AG09319 (cell line): ENCODE measurements around the gene TESMIN.

Experiments used
- DNase-seq: peaks from one replicate; pipeline ENCODE4 v3.0.0-alpha.2; 2010; ENCODE audit warnings: low read depth; ENCODE audit errors: extremely low read depth
- CTCF ChIP-seq: IDR thresholded peaks from 2 replicates; pipeline ENCODE4 v1.5.1; 2011; ENCODE audit warnings: low read depth, mild to moderate bottlenecking, inconsistent platforms, low read length, moderate library complexity

TESMIN gene

GRCh38 chr11:68667511-68668500 lies 83.5 kb downstream of the TESMIN start:
- TF ChIP-seq CTCF: no peak
- DNase-seq: no peak

DNA sequence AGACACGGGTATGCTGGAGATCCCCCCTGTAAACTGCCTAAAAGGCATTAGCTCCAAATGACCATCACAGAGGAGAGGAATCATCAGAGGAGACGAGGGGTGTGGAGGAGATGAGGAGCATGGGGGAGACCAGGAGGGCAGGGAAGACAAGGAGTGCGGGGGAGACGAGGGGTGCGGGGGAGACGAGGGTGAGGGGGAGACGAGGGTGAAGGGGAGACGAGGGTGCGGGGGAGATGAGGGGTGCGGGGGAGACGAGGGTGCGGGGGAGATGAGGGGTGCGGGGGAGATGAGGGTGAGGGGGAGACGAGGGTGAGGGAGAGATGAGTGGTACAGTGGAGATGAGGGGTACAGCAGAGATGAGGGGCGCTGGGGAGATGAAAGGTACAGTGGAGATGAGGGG lies 84.5 kb downstream of the TESMIN start:
- TF ChIP-seq CTCF: no peak
- DNase-seq: no peak

GRCh38 chr11:68665436-68665835 lies 85.9 kb downstream of the TESMIN start:
- DNase-seq: no peak
- TF ChIP-seq CTCF: no peak

DNA sequence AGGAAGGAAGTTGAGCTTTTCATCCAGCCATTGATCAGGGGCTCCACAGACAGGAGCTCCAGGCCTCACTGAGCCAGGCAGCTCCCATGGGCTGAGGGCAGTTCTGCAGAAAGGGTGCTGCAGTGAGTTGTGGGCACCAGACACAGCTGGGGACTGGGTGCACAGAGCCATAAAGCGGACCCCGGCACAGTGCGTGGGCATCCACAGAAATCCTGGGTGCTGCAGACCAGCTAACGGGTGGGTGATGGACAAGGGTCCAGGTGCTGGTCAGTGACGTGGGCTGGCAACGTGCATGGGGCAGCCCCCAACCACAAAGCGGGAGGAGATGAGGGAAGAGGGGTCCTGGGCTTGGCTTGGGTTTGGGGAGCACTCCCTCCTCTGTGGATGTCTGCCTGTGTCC lies 86.4 kb downstream of the TESMIN start:
- DNase-seq: no peak
- TF ChIP-seq CTCF: no peak

- DNase-seq: no peak
- TF ChIP-seq CTCF: no peak
These were observed 87.2 kb downstream of the TESMIN start for GRCh38 chr11:68664141-68664540.

GRCh38 chr11:68663482-68664010 lies 87.8 kb downstream of the TESMIN start:
- TF ChIP-seq CTCF: no peak
- DNase-seq: no peak
